GM18907 (cell line): ENCODE measurements around the gene MTMR1.

ENCODE experiments used
- ATAC-seq: cut with Tn5 transposase; IDR thresholded peaks from one replicate; pipeline ENCODE4 v1.9.1; 2021; ENCODE audit warnings: mild to moderate bottlenecking, moderate library complexity; ENCODE audit not compliant: unreplicated experiment

Gene MTMR1

DNA sequence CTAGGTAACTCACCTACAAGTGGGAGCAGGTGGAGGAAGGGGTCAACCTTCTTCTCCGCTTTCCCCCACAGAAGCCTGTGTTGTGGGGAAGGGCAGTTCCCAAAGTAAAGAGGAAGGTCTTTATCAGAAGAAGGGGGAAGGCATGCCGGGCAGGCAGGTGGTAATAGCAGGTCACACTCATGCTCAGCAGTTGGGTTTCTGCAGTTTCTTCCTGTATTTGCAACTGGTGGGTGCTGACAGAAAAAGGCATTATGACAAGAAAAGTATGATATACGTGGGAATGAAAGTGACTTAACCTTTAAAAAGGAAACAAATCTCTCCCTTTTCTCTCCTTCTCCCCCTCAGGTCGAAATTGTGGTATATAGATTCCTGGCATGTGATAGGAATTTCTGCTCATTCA lies 3.7 kb downstream of the MTMR1 start:
- no peak for ATAC-seq

DNA sequence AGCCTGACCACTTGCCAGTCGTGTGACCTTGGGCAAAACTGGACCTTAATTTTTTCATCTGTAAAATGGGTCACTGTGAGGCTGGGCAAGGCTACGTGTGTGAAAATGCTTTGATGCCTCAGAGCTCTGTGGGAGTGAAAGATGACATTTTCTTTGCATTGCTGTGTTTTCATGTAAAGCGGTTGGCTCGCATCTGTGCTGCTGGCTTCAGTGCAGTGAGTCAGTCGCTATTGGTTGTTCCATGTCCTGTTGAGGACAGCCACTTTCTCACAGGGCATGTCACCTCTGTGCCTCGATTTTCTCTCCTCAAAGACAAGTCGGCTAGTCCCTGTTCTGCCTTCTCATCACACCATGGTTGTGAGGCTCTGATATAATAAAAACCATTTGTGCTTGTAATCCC lies 4.4 kb downstream of the MTMR1 start:
- ATAC-seq, result no peak

DNA sequence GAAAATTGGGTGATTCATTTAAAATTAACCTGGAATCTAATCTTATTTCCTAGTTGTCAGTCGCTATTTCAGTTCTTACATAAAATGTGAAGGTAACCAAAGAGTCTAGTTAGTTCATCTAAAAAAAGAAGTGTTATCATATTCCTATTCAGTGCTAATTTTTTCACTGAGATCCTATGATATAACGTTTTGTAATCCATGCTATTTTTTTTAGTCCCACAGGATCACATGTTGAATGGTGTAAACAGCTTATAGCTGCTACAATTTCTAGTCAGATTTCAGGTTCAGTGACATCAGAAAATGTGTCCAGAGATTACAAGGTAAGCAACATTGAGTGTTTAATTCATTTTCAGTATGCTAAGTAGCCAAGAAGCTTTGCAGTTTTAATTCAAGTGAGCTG lies 5.8 kb downstream of the MTMR1 start:
- ATAC-seq, result no peak

DNA sequence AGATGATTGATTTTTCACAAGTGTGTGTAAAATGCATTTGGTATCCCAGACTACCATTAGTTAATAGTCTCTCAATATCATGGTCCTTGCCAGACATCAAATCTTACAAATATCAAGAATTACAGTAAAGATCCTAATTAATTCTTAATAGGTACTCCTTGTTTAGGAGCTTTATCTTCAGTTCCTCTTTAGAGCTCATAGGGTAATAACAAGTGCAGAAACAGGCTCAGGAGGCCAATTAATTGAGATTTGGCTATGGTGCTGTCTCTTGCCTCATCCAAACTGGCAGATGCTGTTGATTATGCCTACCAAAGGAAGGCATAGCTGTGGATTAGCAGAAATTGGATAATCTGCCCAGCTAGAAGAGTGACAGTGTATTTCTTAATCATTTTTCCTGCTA lies 6.9 kb downstream of the MTMR1 start:
- ATAC-seq, result no peak

DNA sequence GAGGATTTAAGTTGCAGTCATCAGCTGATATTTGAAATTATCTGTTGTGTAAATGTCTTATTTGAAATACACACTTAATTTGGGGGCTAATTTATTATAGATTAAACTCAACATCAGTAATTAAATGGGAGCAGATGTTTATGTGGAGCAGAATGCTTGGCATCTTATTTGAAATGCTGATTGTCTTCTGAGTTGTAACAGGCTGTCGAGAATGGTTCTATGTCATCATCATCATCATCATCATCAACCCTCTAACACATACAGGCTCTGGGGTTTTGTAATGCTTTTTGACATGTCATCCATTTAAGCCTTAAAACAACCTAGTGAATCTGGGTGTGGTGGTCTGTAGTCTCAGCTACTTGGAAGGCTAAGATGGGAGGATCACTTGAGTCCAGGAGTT lies 8.2 kb downstream of the MTMR1 start:
- ATAC-seq, result no peak

DNA sequence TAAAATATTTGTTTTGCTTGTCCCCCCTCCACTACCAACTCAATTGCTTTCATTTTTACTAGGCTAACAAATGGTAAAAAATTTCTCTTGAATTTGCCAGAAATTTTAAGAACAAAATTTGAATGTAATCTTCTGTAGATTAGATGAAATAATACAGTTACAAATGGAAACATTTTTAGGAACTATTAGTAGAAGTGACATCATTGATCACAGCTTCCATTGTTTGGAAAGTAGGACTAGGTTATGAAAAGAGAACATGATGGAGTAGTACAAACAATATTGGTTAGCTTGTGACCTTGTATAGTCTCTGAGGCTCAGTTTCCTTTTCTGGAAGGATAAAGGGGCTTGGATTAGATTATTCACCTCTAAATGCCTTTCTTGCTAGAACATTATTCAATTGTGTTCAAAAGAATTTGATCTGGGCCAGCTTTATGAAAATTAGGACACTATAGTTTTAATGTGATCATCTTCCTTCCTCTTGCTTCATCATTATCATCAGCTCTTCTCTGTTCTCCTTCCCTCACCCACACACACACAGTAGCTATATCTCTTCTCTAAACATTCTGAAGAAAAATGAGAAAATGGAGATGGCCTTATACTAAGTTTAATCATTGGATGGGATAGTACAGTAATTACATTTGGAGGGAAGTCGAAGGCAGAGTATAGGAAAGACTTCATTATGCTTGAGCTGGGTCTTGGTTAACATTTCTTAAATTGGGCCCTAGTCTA lies 9.9 kb downstream of the MTMR1 start:
- ATAC-seq, result no peak

DNA sequence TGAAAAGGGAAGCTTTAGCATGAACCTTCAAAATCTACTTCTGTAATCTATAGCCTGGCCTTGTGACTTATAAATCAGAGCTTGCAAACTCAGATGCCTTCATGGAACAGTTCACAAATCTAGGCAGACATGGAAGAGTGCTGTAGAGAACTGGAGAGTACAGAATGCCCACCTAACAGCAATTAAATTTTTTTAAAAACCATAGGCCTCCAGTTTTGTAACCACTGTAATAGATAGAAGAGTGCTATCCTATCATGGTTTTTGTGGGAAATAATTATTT lies 10.4 kb downstream of the MTMR1 start:
- ATAC-seq, result no peak

DNA sequence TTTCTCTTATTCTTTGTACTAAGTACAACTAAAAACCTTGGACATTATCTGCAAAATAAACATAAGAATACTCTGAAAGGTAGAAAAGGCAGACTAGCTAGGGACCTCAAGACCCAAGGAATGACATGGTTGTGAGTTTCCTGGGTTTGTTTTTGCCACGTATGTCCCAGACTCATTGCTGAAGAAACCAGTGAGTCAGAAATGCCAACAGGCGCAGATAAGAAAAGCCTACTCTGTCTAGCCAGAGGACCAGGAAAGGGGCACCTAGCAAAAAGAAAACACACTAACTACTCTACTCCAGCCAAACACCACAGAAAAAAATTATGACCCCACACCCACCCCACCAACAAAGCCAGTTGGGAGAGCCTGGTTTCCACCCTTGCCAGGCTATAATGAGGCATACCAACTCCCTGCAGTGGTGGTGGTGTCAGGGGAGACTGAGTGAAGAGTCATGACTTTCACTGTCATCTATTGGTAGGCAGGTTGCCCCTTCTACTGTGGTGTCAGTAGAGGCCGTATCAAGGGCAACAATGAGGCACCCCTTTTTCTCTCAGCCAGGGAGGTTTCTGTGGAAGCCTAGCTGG lies 10.9 kb downstream of the MTMR1 start:
- no peak for ATAC-seq

DNA sequence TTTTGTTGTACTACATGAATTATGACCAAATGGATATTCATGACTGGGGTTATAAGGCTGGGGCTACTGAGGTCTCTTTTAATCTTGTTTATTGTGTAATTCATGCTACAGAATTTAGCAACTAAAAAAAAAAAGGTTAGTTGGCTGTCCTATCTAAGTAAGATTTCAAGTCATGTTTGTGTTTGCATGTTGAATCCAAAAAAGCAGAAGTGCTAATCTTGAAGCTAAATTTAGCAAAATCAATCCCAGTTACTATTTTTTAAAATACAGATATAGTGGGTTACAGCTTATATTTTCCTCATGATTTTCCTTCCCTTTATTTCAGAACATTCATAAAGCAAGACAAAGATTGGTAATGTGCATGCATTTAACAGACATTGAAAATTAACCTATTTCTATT lies 19.4 kb downstream of the MTMR1 start:
- no peak for ATAC-seq

DNA sequence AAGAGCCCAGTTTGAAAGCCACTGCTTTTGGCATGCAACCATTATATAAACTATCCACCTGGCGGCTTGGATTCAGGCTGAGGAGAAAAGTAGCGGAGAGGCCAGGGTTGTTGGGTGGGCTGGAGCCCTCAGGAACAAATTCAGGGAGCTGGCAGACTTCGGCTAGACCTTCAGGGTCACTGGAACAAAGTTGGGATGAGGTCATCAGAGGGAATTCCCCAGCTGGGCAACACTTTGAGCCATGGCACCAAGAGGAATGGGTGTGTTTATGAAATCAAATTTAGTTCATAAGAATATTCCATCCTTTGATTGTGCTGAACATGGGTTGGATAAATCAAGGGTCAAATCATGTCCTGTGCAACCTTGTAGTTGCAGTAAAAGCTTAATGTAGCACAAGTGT lies 22.0 kb downstream of the MTMR1 start:
- no peak for ATAC-seq

DNA sequence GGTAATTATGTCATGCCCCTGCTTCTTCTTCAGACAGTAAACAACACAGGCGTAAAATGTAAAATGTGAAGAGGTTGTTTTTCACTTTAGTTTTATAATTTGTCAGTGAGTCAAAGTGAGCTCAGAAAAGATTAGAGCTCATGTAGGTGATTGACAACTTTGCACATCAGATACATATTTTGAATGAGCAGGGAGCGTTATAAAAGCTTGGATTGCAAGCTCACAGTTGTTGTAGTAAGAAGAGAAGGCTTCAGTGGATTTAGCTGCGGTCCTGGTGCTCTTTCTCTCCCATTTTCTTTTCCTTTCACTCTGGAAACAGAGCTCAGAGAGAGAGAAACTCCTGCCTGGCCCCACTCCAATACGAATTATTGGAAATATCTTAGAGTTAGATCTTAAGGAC lies 26.4 kb downstream of the MTMR1 start:
- ATAC-seq, result no peak

DNA sequence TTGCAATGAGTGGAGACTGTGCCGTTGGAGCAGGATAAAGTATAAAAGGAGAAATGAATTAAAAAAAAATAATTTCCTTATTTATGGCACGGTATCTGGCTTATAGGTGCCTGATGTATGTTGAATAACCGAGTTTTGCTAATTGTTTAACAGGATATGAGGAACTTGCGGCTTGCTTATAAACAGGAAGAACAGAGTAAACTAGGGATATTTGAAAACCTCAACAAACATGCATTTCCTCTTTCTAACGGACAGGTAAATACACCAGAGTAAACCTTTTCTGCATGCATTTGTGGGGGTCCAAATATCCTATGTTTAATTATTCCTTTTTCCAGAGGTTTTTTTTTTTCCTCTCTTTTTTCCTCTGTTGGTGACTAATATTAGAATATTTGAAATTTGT lies 36.8 kb downstream of the MTMR1 start:
- ATAC-seq, result no peak

DNA sequence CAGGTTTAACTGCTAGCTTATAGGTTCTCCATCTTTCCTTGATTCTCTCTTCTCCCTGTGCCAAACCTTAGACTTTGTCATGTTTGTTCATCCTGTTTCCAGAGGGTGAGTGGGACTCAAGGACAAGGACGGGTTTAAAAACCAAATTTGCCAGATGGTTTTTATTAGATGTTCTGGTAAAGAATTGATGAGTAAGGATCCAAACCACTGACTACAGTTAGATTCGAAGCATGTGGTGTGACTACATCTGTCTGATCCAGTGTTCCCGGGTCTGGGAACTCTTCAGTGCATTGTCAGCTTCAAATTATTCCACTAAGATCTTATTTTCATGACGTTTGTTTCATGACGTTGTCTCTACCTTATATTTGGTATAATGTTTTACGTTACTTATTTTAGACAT lies 37.5 kb downstream of the MTMR1 start:
- ATAC-seq, result no peak

DNA sequence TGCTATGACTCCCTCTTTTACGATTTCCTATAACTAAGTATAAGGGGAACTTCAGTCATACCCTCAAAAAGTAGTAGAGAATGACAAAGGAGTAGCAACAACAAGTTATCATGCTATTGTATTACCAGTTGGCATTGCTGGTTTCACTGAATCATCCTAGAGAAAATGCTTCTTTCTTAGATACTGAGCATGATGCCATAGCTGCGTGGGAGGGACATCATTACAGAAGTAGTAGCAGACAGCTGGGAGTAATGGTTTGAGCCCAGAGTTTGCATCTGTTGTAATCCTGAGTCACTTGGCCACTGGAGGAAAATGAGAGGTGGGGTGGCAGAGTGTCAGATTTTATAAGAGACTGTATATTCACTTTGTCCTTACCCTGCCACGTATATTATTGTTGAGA lies 38.6 kb downstream of the MTMR1 start:
- ATAC-seq, result no peak

DNA sequence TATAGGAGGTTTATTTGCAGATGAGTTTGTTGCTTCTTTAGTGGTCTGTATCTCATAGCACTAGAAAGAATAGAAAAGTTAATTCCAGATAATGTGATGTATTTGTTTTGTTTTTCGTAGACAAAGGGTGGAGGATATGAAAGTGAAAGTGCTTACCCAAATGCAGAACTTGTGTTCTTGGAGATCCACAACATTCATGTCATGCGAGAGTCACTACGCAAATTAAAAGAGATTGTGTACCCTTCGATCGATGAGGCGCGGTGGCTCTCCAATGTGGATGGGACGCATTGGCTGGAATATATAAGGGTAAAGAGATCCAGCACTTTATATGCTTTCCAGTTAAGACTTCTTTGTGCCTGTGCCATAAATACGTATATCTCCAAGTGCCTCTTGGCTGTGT lies 43.3 kb downstream of the MTMR1 start:
- no peak for ATAC-seq

DNA sequence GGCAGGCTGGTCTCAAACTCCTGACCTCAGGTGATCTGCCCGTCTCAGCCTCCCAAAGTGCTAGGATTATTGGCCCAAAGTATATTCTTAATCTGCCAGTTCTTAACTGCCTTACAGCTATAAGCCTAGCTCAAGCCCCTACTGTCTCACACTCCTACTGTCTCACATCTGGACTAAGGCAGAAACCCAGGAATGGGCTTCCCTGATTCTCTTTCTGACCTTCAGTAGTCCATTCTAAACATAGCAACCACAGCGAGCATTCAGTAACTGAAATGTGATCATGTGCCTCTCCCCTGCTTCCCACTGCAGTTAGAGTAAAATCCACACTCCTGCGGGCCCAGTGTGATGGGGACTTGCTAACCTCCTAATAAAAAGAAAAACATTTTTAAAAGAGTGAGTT lies 58.9 kb downstream of the MTMR1 start:
- no peak for ATAC-seq

DNA sequence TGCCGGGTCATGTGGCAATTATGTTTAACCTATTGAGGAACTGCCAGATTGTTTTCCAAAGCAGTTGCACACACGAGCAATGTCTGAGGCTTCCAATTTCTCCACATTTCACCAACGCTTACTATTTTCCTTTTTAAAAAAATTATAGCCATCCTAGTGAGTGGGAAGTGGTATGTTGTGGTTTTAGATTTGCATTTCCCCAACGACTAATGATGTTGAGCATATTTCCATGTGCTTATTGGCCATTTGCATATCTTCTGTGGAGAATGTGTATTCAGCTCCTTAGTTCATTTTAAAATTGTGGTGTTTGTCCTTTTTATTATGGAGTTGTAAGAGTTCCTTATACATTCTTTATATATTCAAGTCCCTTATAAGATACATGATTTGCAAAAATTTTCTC lies 60.2 kb downstream of the MTMR1 start:
- no peak for ATAC-seq

DNA sequence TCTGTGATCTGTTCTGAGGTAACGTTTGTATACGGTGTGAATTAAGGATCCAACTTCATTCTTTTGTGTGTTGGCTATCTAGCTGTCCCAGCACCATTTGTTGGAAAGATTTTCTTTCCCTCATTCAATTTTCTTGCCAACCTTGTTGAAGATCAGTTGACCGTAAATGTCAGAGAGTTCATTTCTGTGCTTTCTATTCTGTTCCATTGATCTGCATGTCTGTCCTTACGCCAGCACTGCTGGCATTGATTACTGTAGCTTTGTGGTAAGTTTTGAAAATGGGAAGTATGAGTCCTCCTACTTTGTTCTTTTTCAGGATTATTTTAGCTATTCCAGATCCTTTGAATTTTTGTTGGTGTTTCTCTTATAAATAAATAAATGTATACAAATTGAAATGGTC lies 60.8 kb downstream of the MTMR1 start:
- no peak for ATAC-seq

DNA sequence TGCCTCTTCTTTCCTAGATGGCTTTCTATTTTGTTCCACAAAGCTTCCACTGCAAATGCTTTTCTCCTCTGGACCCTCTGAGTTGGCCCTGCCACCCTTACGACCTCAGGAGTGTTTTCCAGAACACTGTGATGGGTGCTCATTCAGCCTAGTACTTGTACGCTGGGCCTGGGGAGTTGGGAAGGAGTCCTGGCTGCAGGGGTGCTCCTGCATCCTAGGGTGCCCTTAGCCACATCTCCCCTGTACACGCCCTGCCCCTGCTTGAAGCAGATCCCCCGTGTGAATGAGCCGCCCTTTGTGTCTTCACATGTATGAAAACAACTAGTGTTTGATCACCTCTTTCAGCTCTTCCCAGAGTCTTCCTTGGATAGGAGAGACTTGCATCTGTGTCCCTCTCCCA lies 64.2 kb downstream of the MTMR1 start:
- ATAC-seq, result no peak

DNA sequence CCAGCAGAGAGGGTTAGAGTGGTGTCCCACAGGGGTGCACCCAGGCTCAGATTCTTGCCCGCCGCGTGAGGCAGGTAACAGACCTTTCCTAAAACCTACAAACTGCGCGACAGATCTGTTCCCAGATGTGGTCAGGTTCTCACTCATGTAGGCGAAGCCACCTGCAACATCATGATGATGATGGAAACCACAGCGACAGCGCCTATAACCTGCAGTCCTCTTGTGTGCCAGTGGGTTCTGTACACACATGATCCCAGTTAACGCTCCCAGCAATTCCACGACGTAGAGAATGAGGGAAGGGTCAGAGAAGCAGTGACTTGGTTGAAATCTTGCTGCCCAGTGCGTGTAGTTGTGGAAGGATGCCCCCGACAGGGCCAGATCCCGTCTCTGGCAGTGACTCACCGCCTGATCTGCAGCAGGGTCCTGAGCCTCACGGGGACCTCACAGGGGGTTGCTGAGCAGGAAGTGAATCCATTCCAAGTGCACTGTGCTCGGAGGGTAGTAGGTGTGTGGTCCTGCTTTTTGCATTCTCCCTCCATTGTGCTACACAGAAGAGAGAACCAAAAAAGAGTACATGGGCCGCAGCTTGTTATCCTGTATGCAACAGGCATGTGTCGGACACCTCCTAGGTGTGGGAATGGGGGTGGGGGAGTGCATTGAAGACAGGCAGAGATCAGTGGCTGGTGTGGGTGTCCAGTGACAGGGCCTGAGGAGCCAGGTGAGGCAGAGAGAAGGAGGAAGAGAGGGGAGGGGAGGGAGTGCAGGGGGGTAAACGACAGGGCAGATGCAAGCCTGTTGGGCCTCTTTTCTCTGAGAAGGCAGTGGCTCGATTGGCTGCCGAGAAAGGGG lies 66.6 kb downstream of the MTMR1 start:
- ATAC-seq, result no peak

DNA sequence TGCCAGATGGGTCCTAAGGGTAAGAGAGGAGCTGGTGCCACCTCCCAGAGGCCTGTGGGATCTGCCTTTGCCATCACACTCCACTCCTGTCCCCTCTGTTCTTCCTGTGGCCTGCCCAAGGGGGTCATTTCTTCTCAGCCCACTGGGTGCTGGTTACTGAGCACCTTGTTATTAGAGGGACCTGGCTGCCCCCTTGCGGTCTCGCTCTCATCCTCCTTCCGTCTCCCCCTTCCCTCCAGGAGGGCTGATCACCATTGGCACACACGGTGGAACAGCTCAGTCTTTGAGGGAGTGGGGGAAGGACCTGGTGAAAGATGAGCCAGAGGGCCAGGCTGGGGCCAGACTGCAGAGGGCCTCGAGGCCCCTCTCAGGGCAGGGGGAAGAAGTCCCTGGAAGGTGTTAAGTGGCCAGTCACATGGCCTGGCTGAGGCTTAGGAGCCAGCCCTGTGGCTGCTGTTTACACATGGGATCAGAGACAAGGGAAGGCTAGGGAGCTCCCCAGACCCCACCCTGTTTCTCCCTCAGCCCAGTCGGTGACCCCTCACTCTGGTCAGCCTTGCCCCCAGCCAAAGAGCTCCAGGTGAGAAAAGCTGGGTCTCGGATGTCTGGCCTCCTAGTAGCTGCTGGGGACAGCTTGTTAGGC lies 68.1 kb downstream of the MTMR1 start:
- no peak for ATAC-seq

DNA sequence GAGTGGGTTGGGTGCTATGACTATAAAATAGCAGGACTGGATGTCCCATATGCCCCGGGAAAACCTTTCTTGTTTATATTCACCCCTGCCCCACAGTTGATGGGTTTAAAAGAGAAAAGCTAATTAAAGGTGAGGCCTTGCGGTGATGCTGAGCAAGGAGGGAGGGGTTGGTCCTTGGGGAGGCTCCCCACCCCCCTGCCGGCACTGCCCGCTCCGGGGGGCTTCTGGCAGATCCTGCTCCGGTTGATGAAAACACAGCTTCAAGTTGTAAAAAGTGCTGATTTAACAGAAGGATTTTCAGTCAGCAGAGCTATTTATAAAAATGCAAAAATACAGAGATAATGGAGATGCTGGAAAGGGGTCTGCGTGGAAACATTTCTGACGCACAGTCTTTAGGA lies 68.6 kb downstream of the MTMR1 start:
- no peak for ATAC-seq
